Spleen (tissue), 11 donors: Measurements from ENCODE around the gene ADAMTS12. TPM values are rescaled to one million over a fixed set of nuclear protein-coding genes. Genes with fewer than 3 reads are reported as not detected.

Experiments
- DNase-seq: peaks from one replicate; pipeline ENCODE4 v3.0.0-alpha.2; 2020
- H3K27ac ChIP-seq, 8 donors: fragments of 200-600 bp; sonication (generic) in 7 of 8; 1 replicate in 4 of 8; 2 replicates in 4 of 8; pipeline versions ENCODE4 v1.5.0 to v1.8.0; 2016 to 2021; ENCODE audit warnings: inconsistent platforms in 4 of 8, mild to moderate bottlenecking in 4 of 8, moderate library complexity in 1 of 8
- H3K27me3 ChIP-seq, 7 donors: fragments of 200-600 bp; sonication (generic) in 6 of 7; replicated peaks in 1 of 7; 1 replicate in 4 of 7; 2 replicates in 3 of 7; pipeline versions ENCODE4 v1.5.0 to v1.8.0; 2016 to 2021; ENCODE audit warnings: inconsistent platforms in 3 of 7, mild to moderate bottlenecking in 1 of 7
- H3K36me3 ChIP-seq, 6 donors: fragments of 200-600 bp; sonication (generic) in 5 of 6; 1 replicate in 4 of 6; 2 replicates in 2 of 6; pipeline versions ENCODE4 v1.5.0 to v1.8.0; 2016 to 2021; ENCODE audit warnings: inconsistent platforms in 2 of 6
- H3K4me1 ChIP-seq, 6 donors: fragments of 200-600 bp; sonication (generic) in 5 of 6; 1 replicate in 3 of 6; 2 replicates in 3 of 6; pipeline versions ENCODE4 v1.5.0 to v1.8.0; 2016 to 2021; ENCODE audit warnings: inconsistent platforms in 3 of 6
- H3K4me3 ChIP-seq, 8 donors: fragments of 200-600 bp; sonication (generic) in 7 of 8; 1 replicate in 4 of 8; 2 replicates in 4 of 8; pipeline versions ENCODE4 v1.5.0 to v1.8.0; 2016 to 2021; ENCODE audit warnings: inconsistent platforms in 4 of 8, mild to moderate bottlenecking in 4 of 8, moderate library complexity in 2 of 8
- H3K9me3 ChIP-seq, 8 donors: fragments of 200-600 bp; sonication (generic) in 7 of 8; 1 replicate in 4 of 8; 2 replicates in 4 of 8; pipeline versions ENCODE4 v1.5.0 to v1.8.0; 2016 to 2021; ENCODE audit warnings: inconsistent platforms in 4 of 8
- CTCF ChIP-seq, 11 experiments: fragments of 200-600 bp in 7 of 11; fragments of 450-650 bp in 4 of 11; sonication (generic) in 4 of 11; IDR thresholded peaks in 8 of 11; conservative IDR thresholded peaks in 3 of 11; 1 replicate in 7 of 11; 2 replicates in 4 of 11; pipeline versions ENCODE4 v1.4.0 to v1.8.0; 2016 to 2021; ENCODE audit warnings: antibody characterized with exemption in 11 of 11, inconsistent platforms in 4 of 11, mild to moderate bottlenecking in 1 of 11
- POLR2A ChIP-seq, 3 donors: fragments of 450-650 bp; IDR thresholded peaks; one replicate each; pipeline ENCODE4 v1.5.1; 2017; ENCODE audit warnings: antibody characterized with exemption in 3 of 3, mild to moderate bottlenecking in 1 of 3
- POLR2AphosphoS5 ChIP-seq, 3 donors: sonication (generic); formaldehyde crosslinking; IDR thresholded peaks; one replicate each; pipeline ENCODE4 v1.5.1; 2017; ENCODE audit warnings: antibody characterized with exemption in 3 of 3
- WGBS, 5 donors: extraction: QIAGEN DNeasy Blood & Tissue Kit in 3 of 5; methylation state at CpG; one replicate each; pipeline versions ENCODE4 v1.1.5 to v1.1.7; 2013 to 2018; 5-methylcytosine and 5-hydroxymethylcytosine counted together
- intact Hi-C: fragments of 100-400 bp; cut with DNase I; formaldehyde crosslinking; loops from one replicate; pipeline ENCODE4 v1.15.0; 2023; ENCODE audit warnings: low total_unique reads
- polyA plus RNA-seq, 3 donors: library from polyadenylated mRNA; stranded (reverse); fragments of 200-250 nt; gene quantifications; one replicate each; pipeline ENCODE4 v1.2.1, GENCODE V29; 2013
- total RNA-seq, 7 donors: library from RNA; depleted of rRNA in 3 of 7; stranded (reverse); fragments of >200 nt in 3 of 7; fragmentation: NEBNext Ultra II Directional in 4 of 7; extraction: Animal tissue kit (Norgen Biotek cat#: 25700) in 4 of 7; gene quantifications; one replicate each; pipeline versions ENCODE4 v1.1.0 to v1.2.1, GENCODE V29; 2016 to 2021
- donor health status: healthy with polysubstance abuse.
- donor health status: DM: no; HTN: no; CAD: no; lungs with moderate emphysema.
- donor health status: DM: no; HTN: no; CAD: no.
- donor health status: Bipolar disorder and iron deficiency.
- donor health status: healthy.
- donor health status: DM: no; HTN: no; CAD: no.
- donor health status: DM: yes; HTN: yes; CAD: no.

Gene ADAMTS12
- total and polyA plus RNA-seq, 10 donors = 0.07 to 4.3 (median 1.4) TPM

DNA sequence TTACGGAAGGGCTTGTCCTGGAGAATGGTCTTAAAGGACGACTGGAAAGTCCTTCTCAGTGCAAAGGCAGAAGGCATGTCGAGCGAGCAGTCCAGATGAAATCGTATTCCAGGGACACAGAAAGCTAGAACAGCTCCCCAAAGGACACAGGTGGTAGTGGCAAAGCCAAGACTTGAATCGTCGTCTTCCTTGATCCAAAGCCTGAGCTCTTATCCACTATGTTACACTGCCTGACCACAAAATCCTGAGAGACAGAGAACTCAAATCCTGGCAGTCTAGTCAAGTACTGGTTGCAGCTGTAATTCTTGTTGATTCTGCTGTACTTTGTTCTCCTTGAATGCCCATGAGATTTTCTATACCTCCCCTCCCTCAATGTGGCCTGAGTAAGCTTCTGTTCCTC, 252.3 kb downstream of the ADAMTS12 start:
- H3K4me1 ChIP-seq = no peaks in the 10 kb centered on the region
- TF ChIP-seq POLR2A (IDR thresholded peaks at IDR 0.05) (no peak), POLR2AphosphoS5 (IDR thresholded peaks at IDR 0.05) (no peak), CTCF (IDR thresholded peaks at IDR 0.05 in 8 of 11, conservative IDR thresholded peaks at IDR 0.05 in 3 of 11) (no peak)
- no peak for DNase-seq
- intact Hi-C loops = no loop called here
- H3K27ac ChIP-seq = no peak overlapping the region
- peaks cover 0 to 9% (median 3%) of the 10 kb centered on the region in 8 donors for H3K9me3 ChIP-seq
- 72 to 85% (median 75%) methylated on average over 7 of the region's 7 CpGs for WGBS, 5 donors
- H3K4me3 ChIP-seq = no peak overlapping the region
- no peaks in the 10 kb centered on the region for H3K36me3 ChIP-seq
- no peaks in the 10 kb centered on the region for H3K27me3 ChIP-seq

DNA sequence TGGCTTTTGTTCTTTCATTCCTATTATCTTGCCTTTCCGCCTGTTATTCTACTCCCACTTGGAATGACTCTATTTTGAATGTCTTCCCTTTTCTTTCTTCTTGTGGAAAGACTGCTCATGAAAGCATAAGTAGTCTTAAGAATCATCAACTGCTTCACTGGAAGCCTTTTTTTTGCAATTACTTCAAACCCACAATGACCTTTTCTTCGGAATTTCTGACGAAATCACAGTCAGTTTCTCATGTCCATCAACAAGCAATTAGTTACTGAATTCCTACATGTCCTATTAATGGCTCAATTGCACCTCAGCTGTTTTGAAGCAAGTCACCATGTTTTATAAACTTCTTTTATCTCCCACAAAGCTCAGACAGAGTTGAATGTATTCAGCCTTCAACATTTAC, 254.8 kb downstream of the ADAMTS12 start:
- H3K27ac ChIP-seq = no peak overlapping the region
- no peaks in the 10 kb centered on the region for H3K36me3 ChIP-seq
- intact Hi-C loops = no loop called here
- no peaks in the 10 kb centered on the region for H3K9me3 ChIP-seq
- TF ChIP-seq CTCF (IDR thresholded peaks at IDR 0.05 in 8 of 11, conservative IDR thresholded peaks at IDR 0.05 in 3 of 11) (no peak), POLR2A (IDR thresholded peaks at IDR 0.05) (no peak), POLR2AphosphoS5 (IDR thresholded peaks at IDR 0.05) (no peak)
- no peak for DNase-seq
- H3K4me1 ChIP-seq = no peaks in the 10 kb centered on the region
- 49 to 85% (median 53%) methylated on average over 3 of the region's 3 CpGs for WGBS, 5 donors
- H3K27me3 ChIP-seq = no peaks in the 10 kb centered on the region
- H3K4me3 ChIP-seq = no peak overlapping the region

DNA sequence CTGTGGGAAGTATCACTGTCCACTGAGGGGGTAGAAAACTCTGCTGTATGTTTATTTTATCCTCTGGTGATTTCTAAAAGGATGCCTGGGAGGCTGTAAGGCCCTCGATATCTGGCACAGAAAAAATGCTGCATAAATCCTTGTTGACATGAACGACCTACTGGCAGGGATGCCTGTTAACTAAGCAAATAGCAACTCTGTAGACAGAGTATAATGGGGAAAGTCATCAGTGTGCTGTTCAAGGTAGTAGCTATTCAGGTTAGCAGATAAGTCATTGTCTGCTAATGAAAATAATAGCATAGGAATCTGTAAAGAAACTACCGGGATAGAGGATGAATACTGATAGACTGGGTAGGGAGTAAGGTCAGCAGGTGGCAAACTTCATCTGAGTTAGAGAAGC, 256.2 kb downstream of the ADAMTS12 start:
- intact Hi-C loops = no loop called here
- TF ChIP-seq CTCF (IDR thresholded peaks at IDR 0.05 in 8 of 11, conservative IDR thresholded peaks at IDR 0.05 in 3 of 11) (no peak), POLR2A (IDR thresholded peaks at IDR 0.05) (no peak), POLR2AphosphoS5 (IDR thresholded peaks at IDR 0.05) (no peak)
- no peaks in the 10 kb centered on the region for H3K9me3 ChIP-seq
- H3K36me3 ChIP-seq = no peaks in the 10 kb centered on the region
- WGBS, 5 donors = 66 to 75% (median 67%) methylated on average over 3 of the region's 3 CpGs
- H3K27me3 ChIP-seq = no peaks in the 10 kb centered on the region
- DNase-seq = no peak
- H3K4me1 ChIP-seq = no peaks in the 10 kb centered on the region
- no peak overlapping the region for H3K4me3 ChIP-seq
- H3K27ac ChIP-seq = no peak overlapping the region

DNA sequence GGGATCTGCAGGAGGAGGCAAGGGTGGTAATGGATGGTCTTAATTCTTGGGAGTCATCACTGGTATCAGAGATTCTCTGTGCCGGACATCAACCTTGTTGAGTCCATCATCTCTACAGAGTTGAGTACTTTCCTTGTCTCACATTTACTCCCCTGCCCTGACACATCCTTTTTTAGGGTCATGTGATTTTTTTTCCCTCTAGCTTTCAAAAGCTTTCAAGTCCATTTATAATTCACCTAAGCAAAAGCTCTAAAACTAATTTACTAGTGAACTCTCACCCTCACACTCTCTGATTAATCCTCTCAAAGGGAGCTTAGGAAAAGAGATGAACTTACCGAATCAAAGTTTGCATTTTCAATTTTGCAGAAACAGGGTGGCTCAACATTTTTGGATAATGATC, 258.1 kb downstream of the ADAMTS12 start:
- WGBS, 5 donors = 88 to 96% (median 90%) methylated on average over 2 of the region's 2 CpGs
- intact Hi-C loops = no loop called here

More for the DNA sequence above, 258.1 kb downstream of the ADAMTS12 start:
- H3K4me3 ChIP-seq = no peak overlapping the region
- no peak overlapping the region for H3K27ac ChIP-seq
- no peak for DNase-seq
- no peaks in the 10 kb centered on the region for H3K27me3 ChIP-seq
- H3K4me1 ChIP-seq = no peaks in the 10 kb centered on the region
- H3K9me3 ChIP-seq = no peaks in the 10 kb centered on the region
- no peaks in the 10 kb centered on the region for H3K36me3 ChIP-seq
- TF ChIP-seq CTCF (IDR thresholded peaks at IDR 0.05 in 8 of 11, conservative IDR thresholded peaks at IDR 0.05 in 3 of 11) = no peak
- TF ChIP-seq POLR2AphosphoS5 (IDR thresholded peaks at IDR 0.05) = no peak
- TF ChIP-seq POLR2A (IDR thresholded peaks at IDR 0.05) = no peak
